ENCODE data around the gene ZFP3.
"Not testable (repeated sequence)": the region's sequence is repeated elsewhere in the genome, so short reads cannot be mapped to it uniquely, and the experiment has no call there.

The ZFP3 gene

DNA sequence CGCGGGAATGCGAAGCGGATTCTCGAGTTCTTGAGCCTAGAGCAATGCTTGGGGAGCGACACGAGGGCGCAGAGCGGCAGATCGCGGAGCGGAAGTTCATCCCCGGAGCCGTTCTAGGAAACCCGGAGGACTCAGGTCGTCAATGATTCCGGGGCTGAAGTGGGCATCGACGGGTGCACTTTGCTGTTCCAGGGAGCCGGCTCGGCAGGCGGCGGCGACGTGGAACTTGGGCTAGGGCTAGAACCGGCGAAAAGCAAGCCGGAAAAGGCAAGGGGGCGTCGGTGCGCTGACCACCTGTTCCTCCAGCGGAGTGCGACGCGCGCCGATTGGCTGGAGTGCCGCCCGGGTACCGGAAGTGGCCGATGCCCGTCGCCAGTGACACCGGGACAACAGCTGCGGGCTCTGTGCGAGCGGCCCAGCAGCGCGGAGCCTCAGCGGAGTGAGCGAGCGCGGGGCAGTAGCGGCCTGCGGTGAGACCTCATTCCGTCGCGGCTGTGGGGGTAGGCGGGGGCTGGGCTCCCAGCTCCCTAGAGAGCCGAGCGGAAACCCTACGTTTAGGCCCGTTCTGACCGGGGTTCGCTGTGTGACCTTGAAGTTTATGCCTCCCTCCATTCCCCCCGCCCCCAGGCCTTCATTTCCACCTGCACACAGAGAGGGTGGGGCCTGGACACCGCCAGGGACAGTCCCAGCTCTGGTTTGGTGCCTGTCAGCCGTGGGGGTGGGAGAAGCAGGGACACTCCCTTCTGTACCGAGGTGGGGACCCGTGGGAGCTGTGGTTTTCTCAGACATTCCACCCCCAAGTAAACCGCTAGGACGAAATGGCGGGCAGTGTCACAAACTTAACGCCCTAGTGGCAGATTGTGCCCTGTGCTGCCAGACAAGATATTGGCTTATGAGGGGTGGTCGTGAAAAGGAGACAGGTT lies at the start of gene ZFP3:
Gene ZFP3, plus strand, starts transcription at position 362 of the 923 bp plus-strand sequence. CDS start 13,038 bp downstream, outside the sequence.
- peak; percentile 96 for DNase-seq

DNA sequence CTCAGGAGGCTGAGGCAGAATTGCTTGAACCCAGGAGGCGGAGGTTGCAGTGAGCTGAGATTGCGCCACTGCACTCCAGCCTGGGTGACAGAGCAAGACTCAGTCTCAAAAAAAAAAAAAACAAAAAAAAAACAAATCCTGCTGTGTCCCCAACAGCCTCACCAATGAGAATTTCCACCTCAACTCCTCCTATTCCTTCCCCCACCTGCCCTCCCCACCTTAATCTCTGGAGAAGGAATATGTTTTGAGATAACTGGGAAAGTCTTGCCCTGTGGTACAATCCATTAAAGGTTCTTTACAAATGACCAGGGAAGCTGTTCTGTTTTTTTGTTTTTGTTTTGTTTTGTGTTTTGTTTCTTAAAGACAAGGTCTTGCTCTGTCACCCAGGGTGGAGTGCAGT lies 48.1 kb upstream of the ZFP3 start:
- not testable (repeated sequence) for DNase-seq

DNA sequence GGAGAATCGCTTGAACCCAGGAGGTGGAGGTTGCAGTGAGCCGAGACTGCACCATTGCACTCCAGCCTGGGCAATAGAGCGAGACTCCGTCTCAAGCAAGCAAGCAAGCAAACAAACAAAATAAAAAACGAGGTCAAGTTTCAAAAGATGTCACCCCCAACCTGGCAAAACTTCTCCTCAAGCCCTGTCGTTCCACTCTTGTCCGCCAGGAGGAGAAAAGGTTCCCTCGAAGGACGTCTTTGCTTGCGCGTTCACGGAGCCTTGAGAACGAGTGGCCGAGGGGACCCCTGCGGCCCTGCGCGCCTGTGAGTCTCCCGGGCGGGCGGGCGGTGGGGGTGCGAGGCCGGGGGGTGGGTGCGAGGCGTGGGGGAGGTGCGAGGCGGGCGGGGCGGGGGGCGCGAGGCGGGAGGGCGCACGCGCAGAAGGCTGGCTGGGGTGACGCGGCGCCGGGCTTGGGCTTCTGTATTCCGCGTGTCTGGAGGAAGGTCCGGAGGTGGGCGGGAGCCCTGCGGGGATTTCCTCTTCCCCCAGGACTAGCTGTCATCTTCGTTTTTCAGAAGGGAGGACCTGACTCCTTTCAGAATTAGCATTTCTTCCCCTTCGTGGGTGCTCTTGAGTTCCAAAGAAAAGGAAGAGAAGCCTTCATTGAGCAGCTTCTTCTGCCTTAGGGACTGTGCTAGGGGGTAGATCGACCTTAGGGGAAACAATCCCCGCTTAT lies 46.7 kb upstream of the ZFP3 start:
- peak; percentile 97 for DNase-seq

DNA sequence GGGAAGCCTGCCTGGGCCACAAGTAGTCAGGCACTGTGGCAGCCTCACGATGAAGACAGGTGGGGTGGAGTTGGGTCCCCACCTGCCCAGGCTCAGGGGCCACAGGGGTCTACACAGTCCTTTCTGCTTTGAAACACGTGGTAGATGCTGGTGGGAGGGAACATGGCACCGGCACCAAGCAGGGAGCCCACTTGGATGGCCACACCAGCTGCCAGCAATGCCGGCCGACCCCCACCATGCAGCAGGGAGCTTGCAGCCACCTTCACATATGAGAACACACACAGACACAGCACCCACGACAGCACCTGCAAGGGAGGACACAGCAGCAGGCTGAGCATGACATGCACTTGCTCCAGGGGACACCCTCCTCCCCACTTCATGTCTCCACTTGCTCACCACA lies 45.4 kb upstream of the ZFP3 start:
- no peak for DNase-seq

DNA sequence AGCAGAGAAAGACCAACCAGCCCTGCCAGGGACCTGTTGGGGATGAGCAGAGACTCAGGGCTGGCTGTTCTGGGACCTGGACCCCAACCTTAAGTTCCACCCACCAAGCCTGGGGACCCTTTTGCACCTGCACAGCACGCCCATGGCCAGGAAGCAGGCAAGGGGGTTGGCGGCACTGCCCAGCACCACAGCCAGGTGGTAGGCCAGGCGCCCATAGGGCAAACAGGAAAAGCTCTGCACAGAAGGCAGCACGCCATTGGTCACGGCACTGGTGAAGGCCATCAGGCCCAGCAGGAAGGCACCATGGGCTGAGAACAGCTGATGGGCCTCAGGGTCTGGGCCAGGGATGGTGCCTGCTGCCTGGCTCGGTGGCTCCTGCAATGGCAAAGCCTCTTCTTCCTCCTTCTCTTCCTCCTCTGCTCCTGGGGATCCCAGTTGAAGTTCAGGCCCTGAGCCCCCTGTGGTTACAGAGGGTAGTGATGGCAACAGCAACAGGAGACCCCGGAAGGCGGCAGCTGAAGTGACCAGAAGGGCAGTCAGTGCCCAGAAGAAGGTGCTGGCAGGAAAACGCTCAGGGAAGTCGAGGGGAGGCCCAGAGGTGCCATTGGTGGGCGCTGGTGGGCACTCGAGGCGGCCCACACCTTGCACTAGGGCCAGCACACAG lies 44.8 kb upstream of the ZFP3 start:
- DNase-seq: no peak

DNA sequence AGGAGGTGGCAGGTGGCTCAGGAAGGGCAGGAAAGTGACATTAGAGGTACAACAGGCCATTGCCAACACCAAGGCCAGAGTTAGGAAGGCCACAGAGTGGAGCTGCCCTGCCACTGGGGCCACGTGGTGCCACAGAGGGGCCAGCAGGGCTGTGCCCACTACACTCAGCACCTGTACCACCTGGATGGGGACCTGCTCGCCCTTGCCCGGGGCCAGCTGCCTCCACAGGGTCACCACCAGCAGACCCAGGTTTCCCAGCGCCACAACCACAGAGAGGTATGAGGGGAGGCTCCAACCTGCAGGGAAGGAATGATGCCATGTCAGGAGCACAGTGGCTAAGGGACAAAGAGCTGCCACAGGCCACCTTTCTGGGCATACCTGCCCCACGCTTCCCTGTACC lies 44.2 kb upstream of the ZFP3 start:
- no peak for DNase-seq

DNA sequence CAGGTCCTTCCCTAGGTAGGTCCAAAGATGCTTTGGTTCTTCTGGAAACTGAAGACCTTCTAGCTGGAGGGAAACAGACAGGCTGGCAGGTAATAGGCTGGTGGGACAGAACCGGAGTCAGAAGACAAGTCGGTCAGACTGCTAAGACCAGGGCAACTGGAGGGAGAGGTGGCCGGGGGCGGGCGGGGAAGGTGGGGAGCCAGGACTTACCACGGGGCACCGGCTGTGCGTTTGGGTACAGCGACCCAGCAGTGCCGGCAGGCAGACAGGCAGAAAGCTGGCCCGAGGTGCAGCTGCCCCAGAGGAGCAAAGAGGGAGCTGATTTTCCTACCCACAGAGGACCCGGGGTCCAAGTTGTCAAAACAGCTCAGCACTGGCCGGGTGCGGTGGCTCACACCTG lies 43.6 kb upstream of the ZFP3 start:
- no peak for DNase-seq

DNA sequence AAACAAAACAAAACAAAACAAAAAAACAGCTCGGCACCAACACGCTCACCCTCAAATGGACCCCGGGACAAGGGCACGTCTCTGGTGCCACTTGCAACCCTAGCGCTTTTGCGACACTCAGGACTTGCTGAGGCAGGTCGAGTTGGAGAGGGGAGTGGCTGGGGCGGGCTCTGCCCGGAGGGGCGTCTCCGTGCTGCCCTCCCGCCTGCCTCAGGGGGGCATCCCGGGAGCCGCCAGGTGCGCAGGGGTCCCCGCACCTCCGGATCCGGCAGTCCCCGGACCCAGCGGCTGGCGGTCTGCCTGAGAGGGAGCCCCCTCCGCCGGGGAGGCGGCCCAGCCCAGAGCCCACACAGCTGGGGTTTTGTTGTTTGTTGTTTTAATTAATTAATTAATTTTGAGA lies 43.0 kb upstream of the ZFP3 start, which contains the start of gene SLC52A1:
Gene SLC52A1, minus strand, starts transcription at position 112 of the 400 bp plus-strand sequence. CDS start 820 bp downstream, outside the sequence.
- DNase-seq: peak; percentile 25

DNA sequence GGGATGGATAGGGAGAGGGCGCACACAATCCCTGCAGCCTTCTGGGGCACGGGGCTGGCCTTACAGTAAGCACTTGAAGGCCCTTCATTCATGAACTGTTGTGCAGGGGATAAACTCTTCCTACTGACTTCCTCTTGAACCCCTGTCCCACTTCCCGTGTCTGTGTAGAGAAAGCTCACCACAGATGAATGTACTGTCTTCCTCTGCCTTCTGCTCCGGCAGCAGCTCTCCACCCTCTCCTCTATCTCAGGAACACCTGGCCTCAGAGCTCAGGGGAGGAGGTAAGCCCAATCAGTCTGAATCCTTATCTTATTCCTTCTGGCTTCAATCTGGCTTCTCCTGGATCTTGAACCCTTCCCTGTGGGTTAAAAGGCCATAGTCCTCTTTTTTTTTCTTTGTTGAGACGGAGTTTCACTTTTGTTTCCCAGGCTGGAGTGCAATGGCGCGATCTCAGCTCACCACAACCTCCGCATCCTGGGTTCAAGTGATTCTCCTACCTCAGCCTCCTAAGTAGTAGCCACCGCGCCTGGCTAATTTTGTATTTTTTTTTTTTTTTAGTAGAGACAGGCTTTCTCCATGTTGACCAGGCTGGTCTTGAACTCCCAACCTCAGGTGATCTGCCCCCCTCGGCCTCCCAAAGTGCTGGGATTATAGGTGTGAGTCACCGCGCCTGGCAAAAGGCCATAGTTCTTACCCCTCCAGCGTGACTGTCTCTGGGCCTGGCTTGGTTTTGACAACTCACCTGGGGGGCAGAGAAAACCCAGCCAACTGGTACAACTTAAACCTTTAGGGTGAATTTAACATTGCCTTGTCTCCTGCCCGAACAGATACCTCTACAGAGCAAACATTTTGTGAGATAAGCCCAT lies 35.9 kb upstream of the ZFP3 start:
- DNase-seq: peak; percentile 25

DNA sequence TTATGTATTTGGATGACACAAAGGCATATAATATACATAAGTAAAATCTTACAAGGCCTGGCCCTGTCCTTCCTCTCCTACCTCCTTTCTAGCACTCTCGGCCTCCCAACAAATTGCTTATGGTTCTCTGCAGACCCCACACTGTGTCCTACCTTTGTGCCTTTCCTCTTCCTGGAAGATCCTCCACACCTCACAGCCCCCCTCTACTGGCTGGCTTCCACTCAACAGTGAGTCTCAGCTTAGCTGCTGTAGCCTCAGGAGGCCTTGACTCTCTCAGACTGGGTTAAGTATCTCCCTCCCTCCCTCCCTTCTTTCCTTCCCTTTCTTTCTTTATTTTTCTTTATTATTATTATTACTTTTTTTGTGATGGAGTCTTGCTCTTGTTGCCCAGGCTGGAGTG lies 34.7 kb upstream of the ZFP3 start:
- no peak for DNase-seq

DNA sequence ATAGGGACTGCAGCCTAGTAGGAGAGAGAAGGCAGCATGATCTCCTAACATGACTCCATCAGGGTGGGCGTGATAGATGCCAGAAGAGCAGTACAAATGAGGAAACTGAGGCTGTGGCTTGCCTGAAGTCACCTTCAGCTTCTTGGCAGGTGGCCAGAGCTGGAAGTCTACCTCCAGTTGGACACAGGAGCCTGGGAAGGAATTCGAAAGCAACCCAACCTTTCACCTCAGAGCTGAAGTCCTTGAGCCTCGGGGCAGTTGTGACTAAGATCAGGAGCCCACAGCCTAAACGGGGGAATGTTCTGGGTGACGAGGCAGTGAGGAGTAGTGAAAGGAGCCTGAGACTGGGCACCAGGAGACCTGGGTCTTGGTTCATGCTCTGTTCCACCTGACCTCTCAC lies 33.6 kb upstream of the ZFP3 start:
- DNase-seq: no peak

DNA sequence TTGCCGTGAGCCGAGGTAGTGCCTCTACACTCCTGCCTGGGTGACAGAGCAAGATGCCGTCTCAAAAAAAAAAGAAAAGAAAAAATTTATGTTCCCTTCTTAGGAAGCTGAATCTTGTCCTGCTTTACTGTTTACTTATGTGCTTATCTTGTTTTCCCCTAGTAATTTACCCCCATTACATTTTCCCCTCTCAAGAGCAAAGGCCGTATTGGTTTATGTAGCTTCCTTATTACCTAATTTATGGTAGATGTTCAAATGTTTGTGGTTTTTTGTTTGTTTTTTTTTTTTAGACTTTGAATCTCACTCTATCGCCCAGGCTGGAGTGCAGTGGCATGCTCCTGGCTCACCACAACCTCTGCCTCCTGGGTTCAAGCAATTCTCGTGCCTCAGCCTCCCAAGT lies 32.8 kb upstream of the ZFP3 start:
- DNase-seq: no peak

DNA sequence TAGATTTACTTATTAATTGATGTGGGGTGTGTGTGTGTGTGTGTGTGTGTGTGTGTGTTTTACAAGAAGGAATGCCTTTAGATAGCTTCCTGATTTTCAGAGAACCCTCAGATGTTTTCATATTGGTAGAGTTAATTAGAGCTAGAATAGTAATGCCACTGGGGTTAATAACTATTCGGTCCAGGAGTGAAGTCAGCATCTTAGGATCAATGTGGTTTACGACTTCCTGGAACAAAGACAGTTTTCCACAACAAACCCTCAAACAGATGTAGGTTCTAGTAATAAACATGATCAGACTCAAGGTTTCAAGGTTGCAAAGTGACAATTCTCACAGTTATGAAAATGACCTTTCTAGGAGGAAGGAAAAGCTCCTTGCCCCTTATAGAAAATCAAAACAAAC lies 30.8 kb upstream of the ZFP3 start:
- DNase-seq: no peak

DNA sequence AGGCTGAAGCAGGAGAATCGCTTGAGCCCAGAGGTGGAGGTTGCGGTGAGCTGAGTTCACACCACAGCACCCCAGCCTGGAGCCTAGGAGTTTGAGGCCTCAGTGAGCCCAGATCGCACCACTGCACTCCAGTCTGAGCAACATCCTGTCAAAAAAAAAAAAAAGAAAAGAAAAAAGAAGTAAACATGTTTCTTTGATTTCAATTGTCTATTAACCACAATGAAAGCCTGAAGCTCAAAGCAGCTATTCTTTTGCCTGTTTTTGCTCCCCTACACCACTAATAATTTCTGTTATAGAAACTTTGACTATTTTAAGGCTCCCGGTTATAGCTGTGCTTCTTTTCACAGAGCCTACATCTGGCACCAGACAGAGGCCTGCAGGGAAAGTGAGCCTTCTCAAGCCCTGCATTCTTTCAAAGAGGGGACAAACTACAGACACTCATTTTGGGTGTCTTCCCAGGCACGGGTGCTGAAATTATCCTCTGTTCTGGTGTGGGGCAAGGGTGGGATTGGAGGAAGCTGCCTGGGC lies 28.9 kb upstream of the ZFP3 start:
- no peak for DNase-seq

DNA sequence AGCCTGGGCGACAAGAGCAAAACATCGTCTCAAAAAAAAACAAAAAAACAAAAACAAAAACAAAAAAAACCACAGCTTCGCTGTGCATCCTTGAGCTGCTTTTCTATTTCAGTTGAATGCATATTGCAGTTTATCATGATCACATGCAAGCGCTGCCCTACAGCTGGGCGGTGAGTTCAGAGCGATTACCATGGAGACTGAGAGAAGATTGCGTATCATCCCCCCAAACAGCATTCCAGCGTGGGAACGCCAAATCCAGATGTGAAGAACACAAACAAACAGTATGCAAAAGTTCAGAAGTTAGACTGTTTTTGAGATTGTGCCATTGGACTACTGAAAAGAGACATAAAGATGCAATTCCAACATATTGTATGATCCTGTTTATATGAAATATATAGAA lies 28.0 kb upstream of the ZFP3 start:
- DNase-seq: no peak

DNA sequence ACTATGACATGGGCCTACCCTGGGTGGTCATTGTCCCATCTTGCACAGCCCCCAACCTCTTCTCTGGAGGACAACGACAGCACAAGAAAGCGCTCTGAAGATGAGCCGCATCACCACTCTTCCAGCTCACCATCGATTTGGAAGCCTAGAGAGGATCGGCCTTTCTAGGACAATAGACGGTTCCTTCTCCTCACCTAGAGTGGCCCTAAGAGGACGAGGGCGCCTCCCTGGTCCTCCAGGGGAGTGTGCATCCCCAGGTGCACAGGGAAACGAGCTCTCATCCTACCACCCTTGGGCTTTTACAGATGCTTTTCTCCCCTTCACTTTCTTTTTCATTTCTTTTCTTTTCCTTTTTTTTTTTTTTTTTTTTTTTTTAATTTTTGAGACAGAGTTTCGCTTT lies 22.7 kb upstream of the ZFP3 start:
- DNase-seq: peak; percentile 80

DNA sequence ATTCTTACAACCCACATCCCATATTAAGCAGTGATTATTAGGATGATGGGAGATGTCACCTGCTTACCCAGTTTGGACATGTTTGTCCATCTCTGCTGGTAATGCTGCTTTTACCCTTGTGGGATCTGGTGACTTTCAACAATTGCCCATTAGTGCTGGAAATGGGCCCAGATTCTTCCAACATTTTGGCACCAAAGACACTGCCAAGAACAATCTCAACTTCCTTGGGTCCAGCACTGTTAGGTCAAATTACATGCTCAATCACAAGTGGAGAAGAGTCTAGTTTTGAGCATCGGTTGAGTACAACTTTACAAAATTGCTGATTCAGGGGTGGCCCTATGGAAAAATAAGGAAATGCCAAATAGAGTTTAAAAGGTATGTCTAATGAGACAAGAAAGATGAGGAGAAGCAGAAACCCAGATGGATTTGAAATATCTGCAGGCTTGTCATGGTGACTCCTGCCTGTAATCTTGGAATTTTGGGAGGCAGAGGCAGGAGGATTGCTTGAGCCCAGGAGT lies 13.0 kb upstream of the ZFP3 start:
- DNase-seq: no peak

DNA sequence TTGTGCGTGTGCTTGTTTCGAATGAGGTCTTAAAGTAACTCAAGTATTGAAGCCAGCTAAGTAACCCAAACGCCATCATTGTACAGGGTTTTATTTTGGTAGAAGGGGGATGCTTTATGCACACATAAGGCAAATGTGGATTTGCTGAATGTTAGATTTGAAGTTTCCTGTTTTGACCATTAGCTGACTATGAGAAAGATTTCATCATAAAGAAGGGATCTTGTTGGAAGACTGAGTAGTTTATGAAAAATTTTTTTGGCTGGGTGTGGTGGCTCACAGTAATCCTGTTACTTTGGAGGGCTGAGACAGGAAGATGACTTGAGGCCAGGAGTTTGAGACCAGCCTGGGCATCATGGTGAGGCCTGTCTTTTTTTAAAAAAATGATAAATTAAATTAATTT lies 10.0 kb upstream of the ZFP3 start:
- no peak for DNase-seq

DNA sequence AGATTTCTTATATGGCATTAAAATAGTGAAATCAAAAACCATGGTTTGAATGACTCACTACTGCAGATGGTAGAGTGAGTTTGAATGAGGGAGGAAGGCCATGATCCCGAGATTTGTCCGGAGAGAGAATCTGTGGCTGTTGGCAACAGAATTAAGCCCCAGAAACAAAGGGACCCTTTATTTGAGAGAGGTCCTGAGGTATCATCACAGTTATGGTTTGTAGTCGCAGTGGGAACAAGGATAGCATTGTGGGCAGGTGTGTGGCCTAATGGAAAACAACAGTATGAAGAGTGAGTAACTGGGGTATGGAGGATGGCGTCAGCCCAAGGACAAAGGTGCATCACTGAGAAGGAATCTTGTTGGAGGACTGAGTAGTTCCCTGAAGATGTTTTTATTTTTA lies 8.5 kb upstream of the ZFP3 start:
- no peak for DNase-seq

DNA sequence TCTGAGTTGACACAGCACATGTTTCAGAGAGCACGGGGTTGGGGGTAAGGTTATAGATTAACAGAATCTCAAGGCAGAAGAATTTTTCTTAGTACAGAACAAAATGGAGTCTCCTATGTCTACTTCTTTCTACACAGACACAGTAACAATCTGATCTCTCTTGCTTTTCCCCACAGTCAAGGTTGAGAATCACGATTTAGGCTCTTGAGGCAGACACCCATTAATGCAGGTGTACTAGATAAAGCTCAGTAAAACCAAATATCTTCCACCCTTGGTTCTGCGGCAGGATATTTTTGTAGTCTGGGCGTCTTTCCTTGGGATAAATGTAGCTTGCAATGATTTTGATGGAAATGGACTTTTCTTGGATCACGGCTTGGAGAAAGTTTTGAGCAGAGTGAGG lies 2.8 kb upstream of the ZFP3 start:
- DNase-seq: not testable (repeated sequence)

DNA sequence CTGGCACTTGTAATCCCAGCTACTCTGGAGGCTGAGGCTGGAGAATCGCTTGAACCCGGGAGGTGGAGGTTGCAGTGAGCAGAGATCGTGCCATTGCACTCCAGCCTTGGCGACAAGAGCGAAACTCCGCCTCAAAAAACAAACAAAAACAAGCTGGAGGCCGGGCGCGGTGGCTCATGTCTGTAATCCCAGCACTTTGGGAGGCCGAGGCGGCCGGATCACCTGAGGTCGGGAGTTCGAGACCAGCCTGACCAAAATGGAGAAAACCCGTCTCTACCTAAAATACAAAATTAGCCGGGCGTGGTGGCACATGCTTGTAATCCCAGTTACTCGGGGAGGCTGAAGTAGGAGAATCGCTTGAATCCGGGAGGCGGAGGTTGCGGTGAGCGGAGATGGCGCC lies 992 bp upstream of the ZFP3 start:
- DNase-seq: not testable (repeated sequence)

DNA sequence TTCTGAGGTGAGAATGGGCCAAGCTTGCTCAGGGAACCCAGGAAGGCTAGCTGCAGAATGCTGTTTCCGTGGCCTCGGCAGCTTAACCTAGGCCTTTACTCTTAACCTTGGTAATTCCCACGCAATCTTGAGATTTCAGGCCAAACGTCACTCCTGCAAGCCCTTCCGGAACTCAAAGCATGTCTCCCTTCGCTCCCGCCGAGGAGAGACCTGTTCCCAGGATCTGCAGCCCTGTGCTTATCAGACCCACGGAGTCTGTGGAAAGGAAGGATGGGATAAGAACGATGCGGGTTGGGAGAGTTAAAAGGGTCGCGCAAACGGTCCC lies 524 bp upstream of the ZFP3 start:
- no peak for DNase-seq

Measured in NCI-H82 (cell line).